NCI-H187 treated with DMSO at 0.1 percent for 48 hours (cell line): ENCODE data around the gene TENM3.

Experiments used
- DNase-seq: peaks from one replicate; lab custom pipeline; 2025; lab: John Stamatoyannopoulos, UW

TENM3 gene

GRCh38 chr4:182741054-182741453, 497.9 kb downstream of the TENM3 start:
- no peak for DNase-seq

- no peak for DNase-seq
Measured at GRCh38 chr4:182741914-182742313, 498.7 kb downstream of the TENM3 start.

GRCh38 chr4:182743815-182744214, 500.6 kb downstream of the TENM3 start:
- DNase-seq, result no peak

- no peak for DNase-seq
Measured at GRCh38 chr4:182745237-182745636, 502.0 kb downstream of the TENM3 start.

GRCh38 chr4:182746876-182747275, 503.7 kb downstream of the TENM3 start:
- no peak for DNase-seq

- DNase-seq, result no peak
Measured at GRCh38 chr4:182748283-182748682, 505.1 kb downstream of the TENM3 start.

GRCh38 chr4:182748949-182749348, 505.7 kb downstream of the TENM3 start:
- DNase-seq, result no peak

- DNase-seq, result no peak
Measured at GRCh38 chr4:182749667-182750167, 506.5 kb downstream of the TENM3 start.

- no peak for DNase-seq
Measured at GRCh38 chr4:182752158-182752910, 509.1 kb downstream of the TENM3 start.

- no peak for DNase-seq
Measured at GRCh38 chr4:182754895-182755294, 511.7 kb downstream of the TENM3 start.

- no peak for DNase-seq
Measured at GRCh38 chr4:182756161-182756690, 513.0 kb downstream of the TENM3 start.

GRCh38 chr4:182758273-182758672, 515.1 kb downstream of the TENM3 start:
- DNase-seq, result no peak

GRCh38 chr4:182760551-182761043, 517.4 kb downstream of the TENM3 start:
- no peak for DNase-seq

GRCh38 chr4:182764137-182764536, 520.9 kb downstream of the TENM3 start:
- DNase-seq, result no peak

GRCh38 chr4:182764642-182765041, 521.4 kb downstream of the TENM3 start:
- no peak for DNase-seq

GRCh38 chr4:182765987-182766856, 523.0 kb downstream of the TENM3 start:
- no peak for DNase-seq

- DNase-seq, result no peak
Measured at GRCh38 chr4:182766857-182767250, 523.7 kb downstream of the TENM3 start.

- no peak for DNase-seq
Measured at GRCh38 chr4:182768838-182769237, 525.6 kb downstream of the TENM3 start.

GRCh38 chr4:182770259-182770995, 527.2 kb downstream of the TENM3 start:
- DNase-seq, result peak; percentile 68

GRCh38 chr4:182770996-182771514, 527.9 kb downstream of the TENM3 start:
- DNase-seq, result no peak

GRCh38 chr4:182775075-182775474, 531.9 kb downstream of the TENM3 start:
- DNase-seq, result no peak
